Spleen (tissue), 7 donors: ENCODE measurements around the gene CD40.

Experiments
- CTCF ChIP-seq, 11 experiments: fragments of 200-600 bp in 7 of 11; fragments of 450-650 bp in 4 of 11; sonication (generic) in 4 of 11; IDR thresholded peaks in 8 of 11; conservative IDR thresholded peaks in 3 of 11; 1 replicate in 7 of 11; 2 replicates in 4 of 11; pipeline versions ENCODE4 v1.4.0 to v1.8.0; 2016 to 2021; ENCODE audit warnings: antibody characterized with exemption in 11 of 11, inconsistent platforms in 4 of 11, mild to moderate bottlenecking in 1 of 11
- POLR2A ChIP-seq, 3 donors: fragments of 450-650 bp; IDR thresholded peaks; one replicate each; pipeline ENCODE4 v1.5.1; 2017; ENCODE audit warnings: antibody characterized with exemption in 3 of 3, mild to moderate bottlenecking in 1 of 3
- POLR2AphosphoS5 ChIP-seq, 3 donors: sonication (generic); formaldehyde crosslinking; IDR thresholded peaks; one replicate each; pipeline ENCODE4 v1.5.1; 2017; ENCODE audit warnings: antibody characterized with exemption in 3 of 3
- donor health status: DM: no; HTN: no; CAD: no; lungs with moderate emphysema.
- donor health status: DM: no; HTN: no; CAD: no.
- donor health status: DM: no; HTN: no; CAD: no.

- TF ChIP-seq CTCF (IDR thresholded peaks at IDR 0.05 in 8 of 11, conservative IDR thresholded peaks at IDR 0.05 in 3 of 11): no peak
- no peak for TF ChIP-seq POLR2A (IDR thresholded peaks at IDR 0.05)
- no peak for TF ChIP-seq POLR2AphosphoS5 (IDR thresholded peaks at IDR 0.05)
Measured at GRCh38 chr20:46071573-46071972, 46.5 kb upstream of the CD40 start.
